ENCODE measurements around the gene COMT.

GRCh38 chr22:19961868-19962245 is 20.3 kb downstream of the COMT start:
- no peak for TF ChIP-seq POLR2AphosphoS5 (IDR thresholded peaks at IDR 0.05; ENCODE audit: borderline replicate concordance, low read depth, low read length)
- no peak for TF ChIP-seq EZH2 (IDR thresholded peaks at IDR 0.05)
